ENCODE measurements around the gene PRIM1.
"Not testable (repeated sequence)": the region's sequence is repeated elsewhere in the genome, so short reads cannot be mapped to it uniquely, and the experiment has no call there.

PRIM1 gene

DNA sequence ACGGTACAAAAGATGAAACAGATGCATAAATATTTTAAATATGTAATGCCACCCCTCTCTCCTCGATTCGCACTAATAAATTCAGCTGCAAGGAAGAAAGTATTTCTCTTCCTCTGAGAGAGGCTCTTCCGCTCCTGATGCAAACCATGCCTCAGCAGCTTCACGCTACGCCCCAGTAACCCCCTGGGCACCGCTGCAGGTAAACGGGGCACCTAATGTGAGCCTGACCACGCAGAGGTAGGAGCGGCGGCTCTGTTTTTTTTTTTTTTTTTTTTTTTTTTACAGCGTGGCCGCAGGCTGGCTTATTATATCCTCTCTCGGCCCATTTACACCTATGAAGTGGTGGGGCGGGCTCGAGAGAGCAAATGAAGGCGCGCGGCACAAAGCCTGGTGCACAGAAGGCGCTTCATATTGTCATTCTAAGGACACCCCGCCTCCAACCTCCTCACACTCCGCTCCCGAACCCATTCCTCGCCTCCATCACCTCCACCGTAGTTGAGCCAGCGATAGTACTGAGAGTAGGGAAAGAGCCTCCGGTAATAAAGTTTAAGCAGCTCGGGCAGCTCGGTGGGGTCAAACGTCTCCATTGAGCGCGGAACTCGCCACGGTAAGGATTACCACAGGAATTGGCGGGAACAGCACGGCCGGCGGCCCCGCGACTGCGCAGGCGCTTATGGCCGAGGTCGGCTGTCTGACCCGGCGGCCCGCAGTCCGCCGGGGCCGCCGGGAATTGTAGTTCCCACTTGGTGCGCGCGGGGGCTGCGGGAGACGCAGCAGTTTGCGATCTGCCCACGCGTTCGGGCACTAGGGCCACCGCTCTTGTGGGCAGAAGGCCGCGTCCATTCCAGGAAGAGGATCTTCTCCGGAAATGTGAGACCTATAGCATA lies at the start of gene PRIM1:
Gene PRIM1 (minus strand): TSS at position 612 of the 887 bp plus-strand sequence. CDS start 25 bp downstream, at position 587.
- peak; percentile 83 to 87 for DNase-seq

DNA sequence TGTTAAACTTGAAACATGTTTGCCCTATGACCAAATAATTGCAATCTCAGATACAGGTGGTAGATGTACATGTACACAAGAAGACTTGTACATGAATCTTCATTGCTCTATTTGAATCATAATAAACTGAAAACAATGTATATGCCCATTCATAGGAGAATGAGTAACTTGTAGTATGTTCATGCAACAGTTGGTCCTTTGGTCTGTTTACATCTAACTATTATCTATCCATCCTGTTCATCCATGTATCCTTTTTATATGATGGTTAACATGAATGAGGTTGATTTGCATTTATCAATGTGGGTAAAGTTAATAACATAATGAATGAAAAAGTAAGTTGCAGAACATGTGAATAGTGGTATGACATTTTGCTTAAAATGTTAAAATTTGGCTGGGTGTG lies 48.1 kb upstream of the PRIM1 start:
- no peak for DNase-seq

DNA sequence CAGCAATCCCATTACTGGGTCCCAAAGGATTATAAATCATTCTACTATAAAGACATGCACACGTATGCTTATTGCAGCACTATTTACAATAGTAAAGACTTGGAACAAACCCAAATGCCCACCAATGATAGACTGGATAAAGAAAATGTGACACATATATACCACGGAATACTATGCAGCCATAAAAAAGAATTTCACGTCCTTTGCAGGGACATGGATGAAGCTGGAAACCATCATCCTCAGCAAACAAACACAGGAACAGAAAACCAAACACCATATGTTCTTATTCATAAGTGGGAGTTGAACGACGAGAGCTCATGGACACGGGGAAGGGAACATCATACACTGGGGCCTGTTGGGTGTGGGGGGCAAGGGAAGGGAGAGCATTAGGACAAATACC lies 47.2 kb upstream of the PRIM1 start:
- not testable (repeated sequence) for DNase-seq

DNA sequence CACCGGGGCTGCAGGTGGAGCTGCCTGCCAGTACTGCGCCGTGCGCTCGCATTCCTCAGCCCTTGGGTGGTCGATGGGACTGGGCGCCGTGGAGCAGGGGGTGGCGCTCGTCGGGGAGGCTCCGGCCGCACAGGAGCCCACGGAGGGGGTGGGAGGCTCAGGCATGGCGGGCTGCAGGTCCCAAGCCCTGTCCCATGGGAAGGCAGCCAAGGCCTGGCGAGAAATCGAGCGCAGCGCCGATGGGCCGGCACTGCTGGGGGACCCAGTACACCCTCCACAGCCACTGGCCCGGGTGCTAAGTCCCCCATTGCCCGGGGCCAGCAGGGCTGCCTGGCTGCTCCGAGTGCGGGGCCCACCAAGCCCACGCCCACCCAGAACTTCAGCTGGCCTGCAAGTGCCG lies 43.7 kb upstream of the PRIM1 start:
- DNase-seq, result not testable (repeated sequence)

DNA sequence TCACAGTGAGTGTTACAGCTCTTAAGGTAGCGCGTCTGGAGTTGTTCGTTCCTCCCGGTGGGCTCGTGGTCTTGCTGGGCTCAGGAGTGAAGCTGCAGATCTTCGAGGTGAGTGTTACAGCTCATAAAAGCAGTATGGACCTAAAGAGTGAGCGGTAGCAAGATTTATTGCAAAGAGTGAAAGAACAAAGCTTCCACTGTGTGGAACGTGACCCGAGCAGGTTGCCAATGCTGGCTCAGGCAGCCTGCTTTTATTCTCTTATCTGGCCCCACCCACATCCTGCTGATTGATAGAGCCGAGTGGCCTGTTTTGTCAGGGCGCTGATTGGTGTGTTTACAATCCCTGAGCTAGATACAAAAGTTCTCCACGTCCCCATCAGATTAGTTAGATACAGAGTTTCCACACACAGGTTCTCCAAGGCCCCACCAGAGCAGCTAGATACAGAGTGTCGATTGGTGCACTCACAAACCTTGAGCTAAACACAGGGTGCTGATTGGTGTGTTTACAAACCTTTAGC lies 43.0 kb upstream of the PRIM1 start:
- DNase-seq, result not testable (repeated sequence)

DNA sequence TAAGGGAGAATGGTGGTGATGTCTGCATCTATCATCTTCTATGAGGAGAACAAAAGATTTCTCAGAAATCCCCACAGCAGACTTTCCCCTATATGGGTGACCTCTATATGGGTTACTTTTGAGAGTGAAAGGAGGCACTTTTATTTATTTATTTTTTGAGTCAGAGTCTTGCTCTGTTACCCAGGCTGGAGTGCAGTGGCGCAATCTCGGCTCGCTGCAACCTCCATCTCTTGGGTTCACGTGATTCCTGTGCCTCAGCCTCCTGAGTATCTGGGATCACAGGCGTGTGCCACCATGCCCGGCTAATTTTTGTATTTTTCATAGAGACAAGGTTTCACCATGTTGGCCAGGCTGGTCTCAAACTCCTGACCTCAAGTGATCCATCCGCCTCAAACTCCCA lies 41.0 kb upstream of the PRIM1 start:
- not testable (repeated sequence) for DNase-seq

DNA sequence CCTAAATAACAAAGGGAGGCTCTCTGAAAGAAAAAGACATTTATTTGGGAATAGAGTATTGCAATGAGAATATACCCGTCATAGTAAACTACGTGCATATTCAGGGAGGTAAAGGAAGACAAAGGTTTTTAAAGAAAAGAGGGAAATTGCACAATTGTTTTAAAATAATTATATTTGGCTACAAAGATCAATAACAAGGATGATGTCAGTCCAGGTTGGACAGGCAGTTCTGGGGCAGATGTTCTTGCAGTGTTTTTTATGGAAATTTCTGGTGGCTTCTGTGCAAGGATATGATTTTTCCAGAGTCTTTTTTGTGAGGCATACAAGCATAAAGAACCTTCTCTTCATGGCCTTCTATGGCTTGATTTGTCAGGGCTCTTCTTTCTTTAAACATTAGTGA lies 40.6 kb upstream of the PRIM1 start:
- DNase-seq, result no peak

DNA sequence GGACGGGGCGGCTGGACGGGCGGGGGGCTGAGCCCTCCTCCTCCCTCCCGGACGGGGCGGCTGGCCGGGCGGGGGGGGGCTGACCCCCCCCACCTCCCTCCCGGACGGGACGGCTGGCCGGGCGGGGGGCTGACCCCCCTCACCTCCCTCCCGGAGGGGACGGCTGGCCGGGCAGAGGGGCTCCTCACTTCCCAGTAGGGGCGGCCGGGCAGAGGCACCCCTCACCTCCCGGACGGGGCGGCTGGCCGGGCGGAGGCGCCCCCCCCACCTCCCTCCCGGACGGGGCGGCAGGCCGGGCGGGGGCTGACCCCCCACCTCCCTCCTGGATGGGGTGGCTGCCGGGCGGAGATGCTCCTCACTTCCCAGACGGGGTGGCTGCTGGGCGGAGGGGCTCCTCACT lies 37.3 kb upstream of the PRIM1 start:
- DNase-seq, result not testable (repeated sequence)

DNA sequence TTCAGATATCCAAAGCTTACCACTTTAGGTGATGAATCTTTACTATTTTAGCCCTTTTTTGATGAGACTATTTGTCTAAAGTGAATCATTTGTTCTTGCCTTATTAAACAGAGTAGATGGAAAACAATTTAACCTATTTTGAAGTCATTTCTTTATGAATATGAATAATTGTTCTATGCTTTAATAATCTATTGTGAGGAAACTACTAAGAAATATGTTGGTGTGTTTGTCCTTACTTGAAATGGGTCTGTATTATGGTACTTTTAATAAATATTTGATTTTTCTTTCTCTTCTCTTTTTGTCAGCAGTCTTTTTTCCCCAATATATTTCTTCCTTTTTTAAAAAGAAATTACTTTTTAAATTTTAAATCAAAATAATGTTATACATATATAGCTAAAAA lies 35.4 kb upstream of the PRIM1 start:
- DNase-seq, result no peak

DNA sequence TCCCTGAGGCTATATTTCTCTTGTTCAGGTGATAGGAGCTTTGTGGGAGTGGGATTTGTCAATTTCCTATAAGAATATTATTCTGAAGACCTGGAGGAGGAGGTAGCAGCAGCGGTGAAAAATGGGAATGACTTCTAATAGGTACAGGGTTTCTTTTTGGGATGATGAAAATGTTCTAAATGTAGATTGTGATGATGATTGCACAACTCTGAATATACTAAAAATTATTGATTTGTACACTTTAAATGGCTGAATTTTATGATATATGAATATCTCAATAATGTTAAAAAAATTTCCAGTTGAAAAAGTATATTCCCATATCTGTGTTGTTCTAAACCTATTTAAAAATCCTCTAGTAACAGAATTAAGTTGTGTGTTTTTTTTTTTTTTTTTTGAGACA lies 33.8 kb upstream of the PRIM1 start:
- DNase-seq, result no peak

DNA sequence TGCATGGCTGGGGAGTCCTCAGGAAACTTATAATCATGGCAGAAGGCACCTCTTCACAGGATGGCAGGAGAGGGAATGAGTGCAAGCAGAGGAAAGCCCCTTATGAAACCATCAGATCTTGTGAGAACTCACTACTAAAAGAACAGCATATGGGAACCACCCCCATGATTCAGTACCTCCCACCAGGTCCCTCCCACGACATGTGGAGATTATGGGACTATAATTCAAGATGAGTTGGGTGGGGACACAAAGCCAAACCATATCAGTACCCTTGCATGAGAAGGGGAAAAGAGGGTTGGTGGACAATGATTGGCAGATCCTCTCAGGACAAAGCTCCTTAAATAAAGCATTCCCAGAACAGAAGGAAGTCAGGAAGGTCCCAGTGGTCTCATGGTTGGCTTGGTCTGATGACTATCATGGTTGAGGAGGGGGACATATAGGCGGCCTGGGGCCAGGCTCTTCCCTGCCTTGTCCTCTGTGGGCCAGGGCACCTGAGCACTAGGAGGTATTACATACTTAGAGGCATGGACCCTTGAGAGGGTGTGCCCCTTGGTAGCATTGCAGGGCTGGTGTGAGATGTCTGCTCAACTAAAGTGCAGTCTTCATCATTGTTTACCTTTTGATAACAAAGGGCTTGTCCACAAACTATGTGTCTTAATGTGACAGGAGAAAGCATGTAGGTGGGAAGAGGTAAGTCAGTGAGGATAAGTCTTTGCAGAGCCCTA lies 33.2 kb upstream of the PRIM1 start:
- DNase-seq, result no peak

DNA sequence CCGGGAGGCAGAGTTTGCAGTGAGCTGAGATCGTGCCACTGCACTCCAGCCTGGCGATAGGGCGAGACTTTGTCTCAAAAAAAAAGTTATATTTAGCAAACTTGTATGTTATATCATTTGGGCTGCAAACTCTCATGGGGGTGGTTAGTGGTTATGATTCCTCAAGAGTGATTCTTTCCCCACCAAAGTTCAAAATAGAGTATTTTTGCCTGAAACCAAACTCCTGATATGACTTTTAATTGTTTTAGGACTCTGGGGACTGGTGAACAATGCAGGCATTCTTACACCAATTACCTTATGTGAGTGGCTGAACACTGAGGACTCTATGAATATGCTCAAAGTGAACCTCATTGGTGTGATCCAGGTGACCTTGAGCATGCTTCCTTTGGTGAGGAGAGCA lies 29.6 kb upstream of the PRIM1 start:
- no peak for DNase-seq

DNA sequence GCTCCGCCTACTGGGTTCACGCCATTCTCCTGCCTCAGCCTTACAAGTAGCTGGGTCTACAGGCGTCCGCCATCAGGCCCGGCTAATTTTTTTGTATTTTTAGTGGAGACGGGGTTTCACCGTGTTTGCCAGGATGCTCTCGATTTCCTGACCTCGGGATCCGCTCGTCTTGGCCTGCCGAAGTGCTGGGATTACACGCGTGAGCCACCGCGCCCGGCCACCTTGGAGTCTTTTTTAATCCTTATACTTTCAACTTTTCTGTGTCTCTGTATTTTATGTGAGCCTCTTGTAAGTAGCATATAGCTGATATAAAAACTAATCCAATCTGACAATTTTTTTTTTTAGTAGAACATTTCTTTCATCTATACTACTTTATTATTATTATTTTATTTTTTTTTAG lies 26.6 kb upstream of the PRIM1 start:
- no peak for DNase-seq

DNA sequence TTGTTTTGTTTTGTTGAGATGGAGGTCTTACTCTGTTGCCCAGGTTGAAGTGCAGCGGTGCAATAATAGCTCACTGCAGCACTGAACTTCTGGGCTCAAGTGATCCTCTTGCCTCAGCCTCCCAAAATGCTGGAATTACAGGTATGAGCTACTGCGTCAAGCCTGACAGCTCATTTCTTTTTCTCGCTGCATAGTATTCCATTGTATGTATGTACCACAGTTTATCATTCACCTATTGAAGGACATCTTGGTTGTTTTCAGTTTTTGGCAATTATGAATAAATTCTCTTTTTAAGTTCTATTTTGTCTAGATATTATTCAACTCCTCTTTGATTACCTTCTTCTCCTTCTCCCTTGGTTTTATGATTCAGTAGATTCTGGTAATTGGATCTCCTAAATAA lies 24.5 kb upstream of the PRIM1 start:
- DNase-seq, result no peak

DNA sequence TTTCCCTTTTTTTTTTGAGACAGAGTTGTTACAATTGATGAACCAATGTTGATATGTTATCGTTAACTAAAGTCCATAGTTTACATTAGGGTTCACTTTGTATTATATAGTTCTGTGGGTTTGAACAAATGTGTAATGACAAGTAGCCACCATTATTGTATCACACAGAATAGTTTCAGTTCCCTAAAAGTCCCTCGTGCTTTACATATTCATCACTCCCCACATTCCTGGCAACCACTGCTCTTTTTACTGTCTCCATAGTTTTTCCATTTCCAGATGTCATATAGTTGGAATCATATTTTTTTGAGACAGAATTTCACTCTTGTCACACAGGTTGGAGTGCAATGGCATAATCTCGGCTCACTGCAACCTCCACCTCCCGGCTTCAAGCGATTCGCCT lies 23.5 kb upstream of the PRIM1 start:
- DNase-seq, result no peak

DNA sequence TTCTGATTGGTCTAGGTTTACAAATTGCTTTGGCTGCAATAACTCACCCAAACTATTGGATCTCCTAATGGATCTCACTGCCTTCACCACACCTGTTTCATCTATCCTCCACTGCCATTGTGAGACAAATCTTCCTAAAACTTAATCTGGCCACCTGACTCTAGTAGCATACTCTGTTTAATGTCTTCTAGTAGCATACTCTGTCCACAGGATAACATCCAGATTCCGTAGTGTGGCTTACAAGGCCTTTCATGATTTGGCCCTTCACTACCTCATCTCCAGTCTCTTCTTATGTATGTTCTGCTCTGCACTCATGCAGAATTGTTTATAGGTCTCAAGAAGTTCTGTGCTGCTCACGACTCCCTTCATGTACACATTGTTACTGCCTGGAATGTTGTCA lies 21.0 kb upstream of the PRIM1 start:
- no peak for DNase-seq

DNA sequence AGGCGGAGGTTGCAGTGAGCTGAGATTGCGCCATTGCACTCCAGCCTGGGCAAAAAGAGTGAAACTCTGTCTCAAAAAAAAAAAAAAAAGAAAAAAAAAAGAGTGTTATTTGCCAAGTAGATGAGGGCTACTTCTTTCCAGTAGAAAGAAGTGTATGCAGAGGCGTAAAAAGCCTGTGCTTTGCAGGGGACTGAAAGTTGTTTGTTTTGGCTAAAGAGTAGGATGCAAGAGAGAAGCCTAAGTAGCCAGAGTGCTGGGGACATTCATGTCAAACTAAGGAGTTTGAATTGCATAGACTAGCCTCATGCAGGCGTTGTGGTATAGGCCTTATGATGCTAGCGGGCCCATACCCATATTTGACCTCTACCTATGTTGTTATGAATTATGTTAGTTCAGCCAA lies 20.5 kb upstream of the PRIM1 start:
- no peak for DNase-seq

DNA sequence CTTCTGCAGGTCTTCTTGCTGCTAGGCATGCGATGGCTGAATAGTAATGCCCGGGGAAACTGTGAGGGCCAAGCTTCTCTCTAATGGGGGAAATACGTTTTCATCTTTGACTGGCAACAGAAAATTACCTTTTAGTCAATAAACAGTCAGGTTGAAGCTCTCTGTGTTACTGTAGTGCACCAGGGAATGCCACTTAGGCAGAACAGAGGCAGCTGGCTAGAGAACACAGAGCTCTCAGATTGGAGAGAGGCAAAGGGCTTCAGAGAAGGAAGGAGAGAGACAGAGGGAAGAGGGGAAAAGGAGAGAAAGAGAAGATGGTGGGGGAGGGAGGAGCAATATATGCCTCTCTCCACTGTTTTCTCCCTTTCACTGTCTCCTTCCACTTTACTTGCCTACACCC lies 17.7 kb upstream of the PRIM1 start:
- DNase-seq, result no peak

DNA sequence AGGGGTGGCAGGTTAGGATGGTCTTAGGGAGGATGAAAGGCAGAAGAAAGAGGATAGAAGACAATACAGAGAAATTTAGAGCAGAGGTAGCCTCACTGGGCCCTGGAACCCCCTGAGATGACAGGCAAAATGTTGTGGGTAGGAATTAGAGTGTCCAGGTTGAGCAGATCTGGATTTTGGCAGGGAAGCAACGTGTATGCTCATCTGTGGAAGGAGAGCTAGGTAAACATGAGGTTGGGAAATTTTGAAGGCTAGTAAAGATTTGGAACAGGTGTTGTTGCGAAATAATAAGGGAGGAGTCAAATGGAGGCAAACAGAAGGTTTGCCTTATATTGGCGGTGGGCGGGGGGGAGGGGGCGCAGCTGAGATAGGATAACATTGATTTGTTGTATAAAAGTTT lies 16.3 kb upstream of the PRIM1 start:
- no peak for DNase-seq

DNA sequence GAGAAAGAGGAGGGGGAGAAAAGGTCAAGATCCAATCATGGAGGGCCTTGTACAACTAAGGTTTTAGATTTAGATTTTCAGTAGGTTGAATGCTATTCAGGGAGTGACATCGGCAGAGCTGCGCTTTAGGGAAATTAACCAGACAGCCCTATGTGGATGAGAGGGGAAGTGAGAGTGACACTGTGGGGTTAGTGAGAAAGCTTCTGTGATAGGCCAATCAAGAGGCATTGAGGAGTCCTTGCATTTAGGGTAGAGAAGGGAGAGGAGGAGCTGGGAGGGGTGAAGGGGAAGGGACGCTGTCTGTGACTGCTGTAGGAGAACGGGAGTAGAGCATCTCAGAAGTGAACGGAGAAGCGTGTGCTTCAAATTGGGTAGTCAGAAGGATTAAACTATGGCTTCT lies 14.4 kb upstream of the PRIM1 start:
- DNase-seq, result no peak

DNA sequence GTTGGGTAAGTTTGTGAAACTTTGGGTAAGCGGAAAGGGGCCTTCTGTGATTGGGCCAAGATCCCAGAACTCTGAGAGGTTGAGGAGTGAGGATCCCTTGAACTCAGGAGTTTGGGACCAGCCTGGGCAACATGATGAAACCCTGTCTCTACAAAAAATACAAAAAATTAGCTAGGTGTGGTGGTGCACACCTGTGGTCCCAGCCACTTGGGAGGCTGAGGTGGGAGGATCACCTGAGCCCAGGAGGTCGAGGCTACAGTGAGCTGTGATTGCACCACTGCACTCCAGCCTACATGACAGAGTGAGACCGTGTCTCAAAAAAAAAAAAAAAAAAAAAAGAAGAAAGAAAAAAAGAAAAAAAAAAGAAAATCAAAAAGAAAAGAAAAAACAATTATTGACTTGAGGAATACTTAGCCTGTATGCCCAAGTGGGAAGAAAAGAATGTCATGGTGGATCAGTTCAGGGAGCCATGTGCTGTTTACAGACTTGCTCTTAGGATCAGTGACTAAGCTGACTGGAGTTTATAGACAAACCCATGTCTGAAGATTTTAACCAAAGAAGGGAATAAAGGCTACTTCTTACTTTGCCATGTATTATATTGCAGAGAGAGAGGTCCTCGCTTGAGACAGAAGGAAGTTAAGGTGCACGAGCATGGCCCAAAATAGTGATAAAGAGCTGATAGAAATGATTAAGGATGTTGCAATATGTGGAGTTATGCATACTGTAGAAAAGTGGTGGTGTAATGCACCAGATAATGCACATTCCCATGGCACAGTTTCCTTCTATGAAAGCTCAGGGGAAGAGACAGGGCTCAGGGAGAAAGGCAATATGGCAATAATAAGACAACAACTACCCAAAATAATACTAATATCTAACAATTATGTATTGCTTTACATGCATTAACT lies 11.9 kb upstream of the PRIM1 start:
- no peak for DNase-seq

DNA sequence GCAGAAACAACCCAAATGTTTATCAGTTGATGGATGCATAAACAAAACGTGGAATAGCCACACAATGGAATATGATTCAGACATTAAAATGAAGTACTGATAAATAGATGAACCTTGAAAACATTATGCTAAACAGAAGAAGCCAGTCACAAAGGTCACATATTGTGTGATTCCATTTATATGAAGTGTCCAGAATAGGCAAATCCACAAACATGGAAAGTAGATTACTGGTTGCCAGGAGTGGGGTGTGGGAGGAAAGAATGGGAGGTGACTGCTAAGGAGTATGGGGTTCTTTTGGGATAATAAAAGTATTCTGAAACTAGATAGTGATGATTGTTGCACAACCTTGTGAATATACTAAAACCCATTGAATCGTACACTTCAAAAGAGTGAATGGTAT lies 9.7 kb upstream of the PRIM1 start:
- DNase-seq, result no peak

DNA sequence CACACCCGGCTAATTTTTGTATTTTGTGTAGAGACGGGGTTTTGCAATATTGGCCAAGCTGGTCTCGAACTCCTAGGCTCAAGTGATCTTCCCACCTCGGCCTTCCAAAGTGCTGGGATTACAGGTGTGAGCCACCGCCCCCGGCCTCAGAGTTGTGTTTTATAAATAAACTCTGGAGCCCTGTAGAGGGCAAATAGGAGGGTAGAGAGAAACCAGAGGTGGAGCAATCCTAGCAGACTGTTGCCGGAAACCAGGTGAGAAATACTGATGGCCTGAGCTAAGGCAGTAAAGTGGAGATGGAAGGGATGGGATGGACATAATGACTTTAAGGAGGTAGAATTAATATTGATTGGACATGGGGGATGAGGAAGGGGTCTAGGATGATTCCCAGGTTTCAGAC lies 8.3 kb upstream of the PRIM1 start:
- DNase-seq, result no peak

Data from stimulated activated CD4-positive, alpha-beta T cell treated with anti-CD3 and anti-CD28 coated beads, Interleukin-2, amount 100 ng/mL, for 48 hours (primary cell).